Fibroblast of pulmonary artery (primary cell): ENCODE results near the gene HOXD3.

Experiments used
- DNase-seq: peaks from one replicate; pipeline ENCODE4 v3.0.0-alpha.2; 2010; ENCODE audit warnings: low read depth
- H3K4me3 ChIP-seq: replicated peaks from 2 replicates; pipeline ENCODE4 v1.5.1; 2011; ENCODE audit warnings: low read depth, mild to moderate bottlenecking, control low read depth, low read length, moderate library complexity
- CTCF ChIP-seq: IDR thresholded peaks from 2 replicates; pipeline ENCODE4 v1.5.1; 2011; ENCODE audit warnings: mild to moderate bottlenecking, control low read depth, low read length, inconsistent platforms; ENCODE audit errors: missing control alignments

The HOXD3 gene

GRCh38 chr2:176117162-176117822 is 39.8 kb upstream of the HOXD3 start:
- no peak for TF ChIP-seq CTCF
- no peak overlapping the region for H3K4me3 ChIP-seq
- DNase-seq: no peak

- H3K4me3 ChIP-seq: no peak overlapping the region
- no peak for TF ChIP-seq CTCF
Measured at GRCh38 chr2:176117823-176118371, 39.2 kb upstream of the HOXD3 start.

GRCh38 chr2:176118601-176119339 is 38.3 kb upstream of the HOXD3 start:
- no peak overlapping the region for H3K4me3 ChIP-seq
- peak; percentile 29 for TF ChIP-seq CTCF
- no peak for DNase-seq

More at GRCh38 chr2:176117823-176118371, 39.2 kb upstream of the HOXD3 start:
- no peak for DNase-seq

- TF ChIP-seq CTCF: no peak
- DNase-seq: no peak
- no peak overlapping the region for H3K4me3 ChIP-seq
Measured at GRCh38 chr2:176120364-176121189, 36.5 kb upstream of the HOXD3 start.

GRCh38 chr2:176121190-176122051 is 35.7 kb upstream of the HOXD3 start:
- H3K4me3 ChIP-seq: no peak overlapping the region
- TF ChIP-seq CTCF: no peak

More at GRCh38 chr2:176121190-176122051, 35.7 kb upstream of the HOXD3 start:
- no peak for DNase-seq
